Measurements from ENCODE around the gene TMBIM6. TPM values are rescaled to one million over a fixed set of nuclear protein-coding genes. Genes with fewer than 3 reads are reported as not detected.

The TMBIM6 gene
- total and polyA plus RNA-seq, 2 experiments from 2014 or later, result 534 to 805 TPM

- no peak overlapping the region for H3K27ac ChIP-seq
- H3K4me1 ChIP-seq (ENCODE audit: insufficient read depth), result peaks cover 22% of the 10 kb centered on the region
Observed at GRCh38 chr12:49811136-49811535, 69.8 kb downstream of the TMBIM6 start.

GRCh38 chr12:49811961-49812401 is 70.6 kb downstream of the TMBIM6 start:
- Histone ChIP-seq H3K79me2 (peaks cover 75% of the 10 kb centered on the region), H4K20me1 (ENCODE audit: insufficient read depth, poor library complexity, severe bottlenecking) (peaks cover 15% of the 10 kb centered on the region)
- WGBS (ENCODE audit: low lambda C conversion rate, missing lambda C conversion rate), result 88% methylated on average over 4 of the region's 4 CpGs

More at GRCh38 chr12:49811136-49811535, 69.8 kb downstream of the TMBIM6 start:
- peaks cover 80% of the 10 kb centered on the region for H3K79me2 ChIP-seq
- no peak for DNase-seq (ENCODE audit: low spot score)
- 91% methylated on average over 3 of the region's 5 CpGs for WGBS (ENCODE audit: low lambda C conversion rate, missing lambda C conversion rate)
- H3K4me3 ChIP-seq, result no peak overlapping the region
- no peaks in the 10 kb centered on the region for H3K9me2 ChIP-seq (replicated peaks; ENCODE audit: insufficient read depth)
- H3K9me3 ChIP-seq (ENCODE audit: low read depth), result no peaks in the 10 kb centered on the region
- no peaks in the 10 kb centered on the region for H3K27me3 ChIP-seq
- no peak for TF ChIP-seq EZH2 (IDR thresholded peaks at IDR 0.05; ENCODE audit: borderline replicate concordance)
- TF ChIP-seq EZH2phosphoT487 (IDR thresholded peaks at IDR 0.05; ENCODE audit: low read depth, severe bottlenecking, unreplicated experiment), result no peak
- TF ChIP-seq CTCF (IDR thresholded peaks at IDR 0.05; ENCODE audit: poor library complexity), result no peak
- H2AFZ ChIP-seq, result no peak overlapping the region
- no peak overlapping the region for H3K4me2 ChIP-seq
- H4K20me1 ChIP-seq (ENCODE audit: insufficient read depth, poor library complexity, severe bottlenecking), result peaks cover 18% of the 10 kb centered on the region
- H3K36me3 ChIP-seq (replicated peaks; ENCODE audit: insufficient read depth, low read depth), result no peaks in the 10 kb centered on the region

GRCh38 chr12:49813131-49813530 is 71.8 kb downstream of the TMBIM6 start:
- Histone ChIP-seq H3K27me3 (no peaks in the 10 kb centered on the region), H2AFZ (no peak overlapping the region), H3K9me2 (replicated peaks; ENCODE audit: insufficient read depth) (no peaks in the 10 kb centered on the region), H3K9me3 (ENCODE audit: low read depth) (no peaks in the 10 kb centered on the region), H3K27ac (no peak overlapping the region), H3K4me2 (no peak overlapping the region), H3K4me1 (ENCODE audit: insufficient read depth) (peaks cover 22% of the 10 kb centered on the region), H4K20me1 (ENCODE audit: insufficient read depth, poor library complexity, severe bottlenecking) (peaks cover 9% of the 10 kb centered on the region), H3K36me3 (replicated peaks; ENCODE audit: insufficient read depth, low read depth) (no peaks in the 10 kb centered on the region), H3K79me2 (peaks cover 65% of the 10 kb centered on the region), H3K4me3 (no peak overlapping the region)
- TF ChIP-seq EZH2 (IDR thresholded peaks at IDR 0.05; ENCODE audit: borderline replicate concordance), result no peak
- no peak for TF ChIP-seq CTCF (IDR thresholded peaks at IDR 0.05; ENCODE audit: poor library complexity)
- no peak for TF ChIP-seq EZH2phosphoT487 (IDR thresholded peaks at IDR 0.05; ENCODE audit: low read depth, severe bottlenecking, unreplicated experiment)
- WGBS (ENCODE audit: low lambda C conversion rate, missing lambda C conversion rate), result 100% methylated on average over 1 of the region's 1 CpG
- DNase-seq (ENCODE audit: low spot score), result no peak

More at GRCh38 chr12:49811961-49812401, 70.6 kb downstream of the TMBIM6 start:
- DNase-seq (ENCODE audit: low spot score), result no peak
- Histone ChIP-seq H3K9me2 (replicated peaks; ENCODE audit: insufficient read depth) (no peaks in the 10 kb centered on the region), H3K27ac (no peak overlapping the region), H3K27me3 (no peaks in the 10 kb centered on the region), H3K9me3 (ENCODE audit: low read depth) (no peaks in the 10 kb centered on the region), H3K36me3 (replicated peaks; ENCODE audit: insufficient read depth, low read depth) (no peaks in the 10 kb centered on the region), H2AFZ (no peak overlapping the region), H3K4me3 (no peak overlapping the region), H3K4me2 (no peak overlapping the region), H3K4me1 (ENCODE audit: insufficient read depth) (peaks cover 22% of the 10 kb centered on the region)
- TF ChIP-seq CTCF (IDR thresholded peaks at IDR 0.05; ENCODE audit: poor library complexity) (no peak), EZH2phosphoT487 (IDR thresholded peaks at IDR 0.05; ENCODE audit: low read depth, severe bottlenecking, unreplicated experiment) (no peak), EZH2 (IDR thresholded peaks at IDR 0.05; ENCODE audit: borderline replicate concordance) (no peak)

Small RNAs within 50 kb of the gene (small RNA-seq; reads per million reads assigned to genes)
- gene AC020612.2 (not detected), gene LSM6P2 (not detected)

Other genes starting within 250 kb of the TMBIM6 start
- gene KCNH3, start 202.5 kb upstream of the TMBIM6 start, total RNA-seq, result 0.30 and 1.0 TPM in 2 replicates
- 0.43 and 1.1 TPM in 2 replicates for gene KCNH3, start 202.5 kb upstream of the TMBIM6 start, polyA plus RNA-seq
- 51.1 and 51.4 TPM in 2 replicates for gene MCRS1, start 173.4 kb upstream of the TMBIM6 start, total RNA-seq
- 57.7 and 58.2 TPM in 2 replicates for gene MCRS1, start 173.4 kb upstream of the TMBIM6 start, polyA plus RNA-seq
- 0.17 and 0.52 TPM in 2 replicates for gene FAM186B, start 135.9 kb upstream of the TMBIM6 start, total RNA-seq
- gene FAM186B, start 135.9 kb upstream of the TMBIM6 start, polyA plus RNA-seq, result 0.69 TPM in 1 of 2 replicates, not detected in the other
- gene PRPF40B, start 118.0 kb upstream of the TMBIM6 start, total RNA-seq, result 11.1 and 14.9 TPM in 2 replicates
- gene PRPF40B, start 118.0 kb upstream of the TMBIM6 start, polyA plus RNA-seq, result 30.1 and 34.5 TPM in 2 replicates
- 8.3 TPM in 2 replicates for gene FMNL3, start 34.2 kb upstream of the TMBIM6 start, total RNA-seq
- gene FMNL3, start 34.2 kb upstream of the TMBIM6 start, polyA plus RNA-seq, result 3.6 and 5.8 TPM in 2 replicates
- 13.1 and 14.5 TPM in 2 replicates for gene NCKAP5L, start 86.9 kb downstream of the TMBIM6 start, total RNA-seq
- 26.7 and 32.0 TPM in 2 replicates for gene NCKAP5L, start 86.9 kb downstream of the TMBIM6 start, polyA plus RNA-seq
- 4.5 and 5.6 TPM in 2 replicates for gene BCDIN3D, start 101.5 kb downstream of the TMBIM6 start, total RNA-seq
- gene BCDIN3D, start 101.5 kb downstream of the TMBIM6 start, polyA plus RNA-seq, result 3.5 and 5.0 TPM in 2 replicates
- gene FAIM2, start 162.3 kb downstream of the TMBIM6 start, total RNA-seq, result 1.4 and 5.0 TPM in 2 replicates
- 7.3 and 14.0 TPM in 2 replicates for gene FAIM2, start 162.3 kb downstream of the TMBIM6 start, polyA plus RNA-seq
- 0.08 and 1.4 TPM in 2 replicates for gene AQP2, start 209.2 kb downstream of the TMBIM6 start, total RNA-seq
- gene AQP2, start 209.2 kb downstream of the TMBIM6 start, polyA plus RNA-seq, result 0.71 and 1.8 TPM in 2 replicates
- gene AQP5, start 220.3 kb downstream of the TMBIM6 start, total RNA-seq, result 1.2 and 1.3 TPM in 2 replicates
- gene AQP5, start 220.3 kb downstream of the TMBIM6 start, polyA plus RNA-seq, result 0.50 and 1.2 TPM in 2 replicates
- gene AQP6, start 231.4 kb downstream of the TMBIM6 start, total RNA-seq, result not detected in 2 replicates
- 0.23 TPM in 1 of 2 replicates, not detected in the other for gene AQP6, start 231.4 kb downstream of the TMBIM6 start, polyA plus RNA-seq